ENCODE data around the gene IL4R. TPM values are rescaled to one million over a fixed set of nuclear protein-coding genes. Genes with fewer than 3 reads are reported as not detected.
"Not testable (repeated sequence)": the region's sequence is repeated elsewhere in the genome, so short reads cannot be mapped to it uniquely, and the experiment has no call there.

Gene IL4R
- total RNA-seq, 1 experiment from 2014 or later = 25.6 TPM

GRCh38 chr16:27379919-27380318 lies 66.1 kb downstream of the IL4R start:
- DNase-seq (ENCODE audit: low spot score) = no peak

- DNase-seq (ENCODE audit: low spot score) = no peak
These were observed 67.5 kb downstream of the IL4R start for GRCh38 chr16:27381236-27381635.

- no peak for DNase-seq (ENCODE audit: low spot score)
These were observed 68.4 kb downstream of the IL4R start for GRCh38 chr16:27381974-27382855.

- no peak for DNase-seq (ENCODE audit: low spot score)
These were observed 69.9 kb downstream of the IL4R start for GRCh38 chr16:27383556-27384243.

GRCh38 chr16:27384425-27384824 lies 70.7 kb downstream of the IL4R start:
- DNase-seq (ENCODE audit: low spot score) = no peak

- no peak for DNase-seq (ENCODE audit: low spot score)
These were observed 71.6 kb downstream of the IL4R start for GRCh38 chr16:27385398-27385797.

- DNase-seq (ENCODE audit: low spot score) = no peak
These were observed 72.9 kb downstream of the IL4R start for GRCh38 chr16:27386674-27387073.

- no peak for DNase-seq (ENCODE audit: low spot score)
These were observed 74.0 kb downstream of the IL4R start for GRCh38 chr16:27387724-27388123.

- DNase-seq (ENCODE audit: low spot score) = no peak
These were observed 75.6 kb downstream of the IL4R start for GRCh38 chr16:27389272-27389961.

GRCh38 chr16:27390151-27390550 lies 76.4 kb downstream of the IL4R start:
- DNase-seq (ENCODE audit: low spot score) = no peak

- no peak for DNase-seq (ENCODE audit: low spot score)
These were observed 78.9 kb downstream of the IL4R start for GRCh38 chr16:27392671-27393070.

GRCh38 chr16:27394516-27394915 lies 80.7 kb downstream of the IL4R start:
- no peak for DNase-seq (ENCODE audit: low spot score)

GRCh38 chr16:27398341-27398893 lies 84.6 kb downstream of the IL4R start:
- DNase-seq (ENCODE audit: low spot score) = not testable (repeated sequence)

GRCh38 chr16:27398894-27399853 lies 85.4 kb downstream of the IL4R start:
- no peak for DNase-seq (ENCODE audit: low spot score)

- no peak for DNase-seq (ENCODE audit: low spot score)
These were observed 86.2 kb downstream of the IL4R start for GRCh38 chr16:27399969-27400368.

GRCh38 chr16:27400751-27401620 lies 87.2 kb downstream of the IL4R start:
- peak; percentile 67 for DNase-seq (ENCODE audit: low spot score)

- peak; percentile 91 for DNase-seq (ENCODE audit: low spot score)
These were observed 88.2 kb downstream of the IL4R start, which contains the start of gene IL21R for GRCh38 chr16:27401768-27402568. IL21R (plus strand) TSS chr16:27402174; CDS start chr16:27430072, 27,898 bp downstream.

GRCh38 chr16:27402569-27402963 lies 88.8 kb downstream of the IL4R start:
- DNase-seq (ENCODE audit: low spot score) = no peak

Data from A172 (cell line).